Retinal pigment epithelial cell (primary cell): ENCODE data around the gene TTLL5.

Source experiments
- DNase-seq: peaks from one replicate; pipeline ENCODE4 v3.0.0-alpha.2; 2010; ENCODE audit warnings: low read depth
- H3K4me3 ChIP-seq: 2 replicates; pipeline ENCODE4 v1.5.1; 2011; ENCODE audit warnings: mild to moderate bottlenecking, low read length, control low read depth, moderate library complexity
- TF ChIP-seq, protein P1 (sequence below): conservative IDR thresholded peaks from 2 replicates; pipeline ENCODE4 v1.5.1; 2011; ENCODE audit warnings: low read depth, low read length, control low read depth, inconsistent platforms

Gene TTLL5

DNA sequence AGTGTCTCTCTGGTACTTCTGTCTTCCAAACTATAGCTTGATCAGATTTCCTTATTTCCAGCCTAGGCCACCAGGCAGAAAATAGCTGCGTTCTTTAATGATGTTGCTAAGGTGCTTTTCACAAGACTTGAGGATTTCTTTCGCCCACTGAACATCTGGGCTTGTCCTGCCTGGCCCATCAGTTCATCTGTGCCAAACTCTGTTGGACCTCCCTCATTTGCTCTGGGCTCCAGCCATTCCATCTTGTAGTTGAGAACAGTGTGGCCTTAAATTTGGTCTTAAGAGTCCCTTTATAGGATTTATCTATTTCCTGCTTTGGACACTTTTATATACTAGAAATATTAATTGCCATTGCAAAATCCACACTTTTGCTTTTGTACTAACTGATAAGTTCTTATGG is 109.6 kb downstream of the TTLL5 start:
- no peak for DNase-seq
- TF ChIP-seq, protein P1, sequence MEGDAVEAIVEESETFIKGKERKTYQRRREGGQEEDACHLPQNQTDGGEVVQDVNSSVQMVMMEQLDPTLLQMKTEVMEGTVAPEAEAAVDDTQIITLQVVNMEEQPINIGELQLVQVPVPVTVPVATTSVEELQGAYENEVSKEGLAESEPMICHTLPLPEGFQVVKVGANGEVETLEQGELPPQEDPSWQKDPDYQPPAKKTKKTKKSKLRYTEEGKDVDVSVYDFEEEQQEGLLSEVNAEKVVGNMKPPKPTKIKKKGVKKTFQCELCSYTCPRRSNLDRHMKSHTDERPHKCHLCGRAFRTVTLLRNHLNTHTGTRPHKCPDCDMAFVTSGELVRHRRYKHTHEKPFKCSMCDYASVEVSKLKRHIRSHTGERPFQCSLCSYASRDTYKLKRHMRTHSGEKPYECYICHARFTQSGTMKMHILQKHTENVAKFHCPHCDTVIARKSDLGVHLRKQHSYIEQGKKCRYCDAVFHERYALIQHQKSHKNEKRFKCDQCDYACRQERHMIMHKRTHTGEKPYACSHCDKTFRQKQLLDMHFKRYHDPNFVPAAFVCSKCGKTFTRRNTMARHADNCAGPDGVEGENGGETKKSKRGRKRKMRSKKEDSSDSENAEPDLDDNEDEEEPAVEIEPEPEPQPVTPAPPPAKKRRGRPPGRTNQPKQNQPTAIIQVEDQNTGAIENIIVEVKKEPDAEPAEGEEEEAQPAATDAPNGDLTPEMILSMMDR = no peak
- no peak overlapping the region for H3K4me3 ChIP-seq

DNA sequence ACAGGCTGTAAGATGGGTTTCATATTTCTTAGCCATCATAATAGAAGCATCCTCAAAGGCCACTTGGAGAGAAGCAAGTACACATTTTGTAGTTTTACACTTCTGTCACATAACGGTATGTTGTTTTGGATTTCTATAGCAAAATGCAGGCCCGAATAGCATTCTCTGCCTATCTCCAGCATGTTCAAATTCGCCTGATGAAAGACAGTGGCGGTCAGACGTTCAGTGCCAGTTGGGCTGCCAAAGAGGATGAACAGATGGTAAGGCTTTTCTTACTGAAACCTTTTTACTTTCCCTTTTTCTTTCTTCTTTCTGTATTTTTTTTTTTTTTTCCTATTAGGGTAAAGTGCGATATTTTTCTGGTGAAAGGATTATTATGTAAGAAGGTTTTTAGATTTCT is 110.5 kb downstream of the TTLL5 start:
- no peak overlapping the region for H3K4me3 ChIP-seq
- DNase-seq = no peak
- TF ChIP-seq, protein P1 = no peak

DNA sequence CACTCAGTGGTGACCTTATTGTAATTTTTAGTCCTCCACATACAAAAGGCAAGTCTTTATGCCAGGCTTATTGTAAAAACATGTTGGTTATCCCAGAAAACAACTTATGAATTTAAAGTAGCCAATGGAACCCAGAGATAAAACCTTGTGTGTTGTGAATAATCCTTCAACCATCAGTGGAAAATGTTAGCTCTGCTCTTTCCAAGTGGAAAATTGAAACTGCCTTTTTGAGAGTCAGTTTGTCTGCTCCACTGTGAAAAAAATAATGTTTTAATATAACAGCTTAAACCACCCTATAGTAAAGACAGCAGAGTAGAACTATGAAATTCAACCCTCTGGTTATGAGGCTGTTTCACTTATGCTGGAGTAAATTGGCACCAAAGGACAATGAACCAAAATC is 112.0 kb downstream of the TTLL5 start:
- no peak for DNase-seq
- H3K4me3 ChIP-seq = no peak overlapping the region
- TF ChIP-seq, protein P1 = no peak

DNA sequence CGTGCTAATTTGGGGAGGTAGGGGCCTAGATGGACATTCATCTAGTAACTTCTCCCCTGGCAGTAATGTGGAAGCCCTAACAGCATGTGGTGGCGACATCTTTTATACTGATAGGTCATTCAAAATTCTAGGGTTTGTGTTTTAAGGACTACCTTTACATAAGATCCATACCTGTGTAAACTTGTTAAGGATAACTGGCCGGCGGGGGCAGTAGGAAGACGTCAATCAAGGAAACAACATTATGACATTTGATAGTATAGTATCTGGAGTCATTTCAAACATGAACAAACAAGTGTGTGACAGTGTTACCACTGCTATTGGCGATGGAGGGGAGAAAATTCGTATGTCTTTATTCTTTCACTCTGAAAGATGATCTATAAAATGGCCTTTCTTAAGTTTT is 120.0 kb downstream of the TTLL5 start:
- TF ChIP-seq, protein P1 = no peak
- no peak for DNase-seq
- H3K4me3 ChIP-seq = no peak overlapping the region

DNA sequence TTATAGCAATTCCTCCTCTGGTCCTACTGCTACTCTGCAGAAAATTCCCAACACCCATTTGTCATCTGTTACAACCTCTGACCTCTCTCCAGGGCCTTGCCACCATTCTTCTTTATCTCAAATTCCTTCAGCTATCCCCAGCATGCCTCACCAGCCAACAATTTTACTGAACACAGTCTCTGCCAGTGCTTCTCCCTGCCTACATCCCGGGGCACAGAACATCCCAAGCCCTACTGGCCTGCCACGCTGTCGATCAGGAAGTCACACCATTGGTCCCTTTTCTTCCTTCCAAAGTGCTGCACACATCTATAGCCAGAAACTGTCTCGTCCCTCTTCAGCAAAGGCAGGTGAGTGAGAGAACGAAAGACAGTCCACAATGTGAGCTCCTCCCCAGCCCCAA is 122.1 kb downstream of the TTLL5 start:
- TF ChIP-seq, protein P1 = no peak
- DNase-seq = no peak
- no peak overlapping the region for H3K4me3 ChIP-seq

DNA sequence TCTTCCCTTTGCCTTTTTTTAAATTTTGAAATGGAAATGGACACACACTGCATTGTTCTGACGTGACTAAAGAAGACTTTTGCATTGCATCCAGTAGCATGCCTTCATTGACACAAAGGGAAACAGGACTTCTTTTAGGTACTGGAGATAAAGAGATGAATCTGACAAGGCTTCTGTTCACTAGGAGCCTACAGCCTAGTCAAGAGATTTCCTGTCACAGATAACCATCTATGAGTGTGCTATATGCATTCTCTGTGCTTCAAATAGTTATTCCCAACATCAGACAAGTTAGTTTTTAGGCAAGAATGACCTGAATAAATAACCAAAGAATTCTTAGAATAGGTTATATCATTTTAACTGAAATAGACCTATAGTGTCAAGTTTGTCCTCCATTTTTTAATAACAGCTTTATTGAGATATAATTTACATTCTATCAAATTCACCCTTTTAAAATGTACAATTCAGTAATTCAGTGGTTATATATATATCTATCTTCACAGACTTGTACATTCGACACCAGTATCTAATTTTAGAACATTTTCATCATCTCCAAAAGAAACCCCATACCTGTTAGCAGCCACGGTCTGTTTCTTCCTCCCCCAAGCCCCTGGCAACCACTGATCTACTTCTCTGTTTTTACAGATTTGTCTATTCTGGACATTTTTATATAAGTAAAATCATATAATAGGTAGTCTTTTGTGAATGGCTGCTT is 122.7 kb downstream of the TTLL5 start:
- H3K4me3 ChIP-seq = no peak overlapping the region
- TF ChIP-seq, protein P1 = no peak
- DNase-seq = no peak

DNA sequence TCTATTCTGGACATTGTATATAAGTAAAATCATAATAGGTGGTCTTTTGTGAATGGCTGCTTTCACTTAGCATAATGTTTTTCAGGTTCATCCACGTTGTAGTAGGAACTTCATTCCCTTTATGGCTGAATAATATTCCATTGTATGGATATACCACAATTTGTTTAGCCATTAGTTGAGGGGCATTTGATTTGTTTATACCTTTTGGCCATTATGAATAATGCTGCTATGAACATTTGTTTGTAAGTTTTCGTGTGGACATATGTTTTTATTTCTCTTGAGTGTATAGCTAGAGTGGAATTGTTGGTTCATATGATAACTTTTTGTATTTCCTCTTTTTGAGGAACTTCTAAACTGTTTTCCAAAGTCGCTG is 123.3 kb downstream of the TTLL5 start:
- no peak overlapping the region for H3K4me3 ChIP-seq
- no peak for DNase-seq
- TF ChIP-seq, protein P1 = no peak
